ENCODE data around the gene MTM1. TPM values are rescaled to one million over a fixed set of nuclear protein-coding genes. Genes with fewer than 3 reads are reported as not detected.

MTM1 gene
- total and polyA plus RNA-seq, 2 donors (not counting 1 experiment from before 2014, with no cell fraction given): 8.7 to 29.8 TPM

DNA sequence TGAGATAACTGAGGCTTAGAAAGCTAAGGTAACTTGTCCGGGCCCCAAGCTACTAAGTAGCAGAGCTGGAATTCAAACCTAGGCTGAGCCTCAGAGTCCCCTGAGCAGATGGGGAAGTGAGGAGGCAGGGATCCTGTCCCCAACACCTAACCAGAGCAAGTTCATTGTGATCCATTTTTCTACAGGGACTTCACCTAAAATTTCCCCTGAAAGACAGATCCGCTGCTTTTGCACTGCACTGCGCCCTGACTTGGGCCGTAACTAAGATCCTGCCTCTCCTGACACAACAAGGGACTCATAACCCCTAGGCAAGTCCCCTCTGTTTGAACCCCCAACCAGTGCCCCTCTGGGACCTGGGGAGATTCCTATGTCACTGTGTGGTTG, 25.6 kb upstream of the MTM1 start:
- ChIA-PET POLR2A (no interaction called here), CTCF (no interaction called here)
- Histone ChIP-seq H3K4me1 (ENCODE audit: control insufficient read depth in 2 of 2, insufficient read depth in 2 of 2, low read length in 2 of 2) (peaks cover 26 to 42% of the 10 kb centered on the region in 2 donors), H3K36me3 (replicated peaks in 1 of 2; ENCODE audit: control extremely low read depth in 1 of 2, control insufficient read depth in 1 of 2, extremely low read depth in 1 of 2, insufficient read depth in 2 of 2, low read length in 1 of 2) (no peaks in the 10 kb centered on the region), H4K20me1 (ENCODE audit: control insufficient read depth, insufficient read depth, low read length, poor library complexity, severe bottlenecking) (no peaks in the 10 kb centered on the region), H3K9me3 (ENCODE audit: control extremely low read depth in 1 of 3, control insufficient read depth in 2 of 3, insufficient read depth in 1 of 3, low read length in 2 of 3) (peaks cover 0 to under 1% (median 0%) of the 10 kb centered on the region in 3 donors), H3K4me3 (ENCODE audit: control extremely low read depth in 1 of 5, extremely low read depth in 1 of 5, insufficient read depth in 1 of 5, low read depth in 2 of 5, low read length in 4 of 5) (no peak overlapping the region), H3K4me2 (replicated peaks; ENCODE audit: low read depth, low read length, poor library complexity, severe bottlenecking) (peak overlapping the region; percentile 47), H3K79me2 (ENCODE audit: control insufficient read depth, insufficient read depth, low read length) (no peaks in the 10 kb centered on the region), H3K9ac (ENCODE audit: low read length) (no peak overlapping the region), H3K27me3 (replicated peaks in 1 of 4; ENCODE audit: control extremely low read depth in 1 of 4, control insufficient read depth in 3 of 4, insufficient read depth in 4 of 4, low read length in 3 of 4) (no peaks in the 10 kb centered on the region), H2AFZ (ENCODE audit: insufficient read depth, low read depth, low read length, poor library complexity, severe bottlenecking) (no peak overlapping the region), H3K27ac (ENCODE audit: low read length in 2 of 2) (no peak overlapping the region)
- Mint-ChIP-seq H3K27me3 (no peaks in the 10 kb centered on the region), H3K9me3 (ENCODE audit: insufficient read depth) (no peaks in the 10 kb centered on the region), H3K27ac (peak overlapping the region; percentile 15), H3K4me3 (peak overlapping the region; percentile 29), H3K4me1 (peaks cover 33% of the 10 kb centered on the region)
- DNase-seq (peak; percentile 15), ATAC-seq (ENCODE audit: low read depth) (no peak)
- intact Hi-C loops (cut with micrococcal nuclease): no loop called here
- WGBS (ENCODE audit: insufficient coverage): 60% methylated on average over 3 of the region's 4 CpGs
- TF ChIP-seq EZH2 (IDR thresholded peaks at IDR 0.05; ENCODE audit: borderline replicate concordance, insufficient read depth, low read depth, low read length, poor library complexity, severe bottlenecking): no peak
- TF ChIP-seq, protein P1, sequence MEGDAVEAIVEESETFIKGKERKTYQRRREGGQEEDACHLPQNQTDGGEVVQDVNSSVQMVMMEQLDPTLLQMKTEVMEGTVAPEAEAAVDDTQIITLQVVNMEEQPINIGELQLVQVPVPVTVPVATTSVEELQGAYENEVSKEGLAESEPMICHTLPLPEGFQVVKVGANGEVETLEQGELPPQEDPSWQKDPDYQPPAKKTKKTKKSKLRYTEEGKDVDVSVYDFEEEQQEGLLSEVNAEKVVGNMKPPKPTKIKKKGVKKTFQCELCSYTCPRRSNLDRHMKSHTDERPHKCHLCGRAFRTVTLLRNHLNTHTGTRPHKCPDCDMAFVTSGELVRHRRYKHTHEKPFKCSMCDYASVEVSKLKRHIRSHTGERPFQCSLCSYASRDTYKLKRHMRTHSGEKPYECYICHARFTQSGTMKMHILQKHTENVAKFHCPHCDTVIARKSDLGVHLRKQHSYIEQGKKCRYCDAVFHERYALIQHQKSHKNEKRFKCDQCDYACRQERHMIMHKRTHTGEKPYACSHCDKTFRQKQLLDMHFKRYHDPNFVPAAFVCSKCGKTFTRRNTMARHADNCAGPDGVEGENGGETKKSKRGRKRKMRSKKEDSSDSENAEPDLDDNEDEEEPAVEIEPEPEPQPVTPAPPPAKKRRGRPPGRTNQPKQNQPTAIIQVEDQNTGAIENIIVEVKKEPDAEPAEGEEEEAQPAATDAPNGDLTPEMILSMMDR (IDR thresholded peaks at IDR 0.05): no peak

DNA sequence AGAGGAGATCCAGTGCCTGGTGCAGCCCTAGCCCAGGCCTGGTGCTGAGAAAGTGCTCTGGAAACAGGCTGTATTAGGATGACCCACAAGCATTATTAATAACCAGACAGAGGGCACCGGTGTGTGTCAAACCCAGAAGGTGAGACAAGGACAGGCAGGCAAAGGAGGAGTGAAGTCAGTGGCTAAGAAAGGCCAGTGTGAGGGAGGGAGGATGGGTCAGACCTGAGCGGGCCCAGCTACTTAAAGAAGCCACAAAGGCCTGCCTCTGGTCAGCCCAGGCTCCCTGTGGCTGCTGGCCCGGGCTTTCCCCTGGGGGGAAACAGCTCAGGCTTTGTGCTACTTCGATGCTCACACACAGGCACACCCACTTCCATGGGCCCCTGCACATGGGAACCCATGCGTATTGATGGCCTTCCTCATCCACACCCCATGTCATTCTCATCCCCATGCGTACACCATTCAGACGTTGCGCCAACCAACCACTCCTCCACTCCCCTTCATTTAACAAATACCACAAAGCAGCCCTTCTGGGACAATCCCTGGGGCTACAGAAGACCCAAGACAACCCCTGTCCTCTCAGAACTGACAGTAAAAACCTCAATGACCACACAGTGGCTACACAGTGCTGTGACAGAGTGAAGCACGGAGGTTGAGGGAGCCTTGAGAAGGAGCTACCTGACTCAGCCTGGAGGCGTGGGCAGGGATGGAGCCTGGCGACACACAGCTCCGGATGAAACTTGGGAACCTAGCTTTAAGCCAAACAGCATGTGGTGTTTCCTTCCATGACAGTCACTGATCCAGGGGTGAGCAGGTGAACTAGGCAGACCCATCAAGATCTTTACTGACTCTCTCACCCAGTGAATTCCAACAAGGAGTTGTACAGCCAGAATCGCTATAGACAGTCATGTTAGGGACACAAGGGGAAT, 24.9 kb upstream of the MTM1 start:
- Mint-ChIP-seq H3K4me1 (peaks cover 36% of the 10 kb centered on the region), H3K9me3 (ENCODE audit: insufficient read depth) (no peaks in the 10 kb centered on the region), H3K27ac (peak overlapping the region; percentile 26), H3K27me3 (no peaks in the 10 kb centered on the region), H3K4me3 (peak overlapping the region; percentile 38)
- peak; percentile 42 for DNase-seq
- ATAC-seq (ENCODE audit: low read depth): peak; percentile 54
- H3K79me2 ChIP-seq (ENCODE audit: control insufficient read depth, insufficient read depth, low read length): no peaks in the 10 kb centered on the region
- no peaks in the 10 kb centered on the region for H3K36me3 ChIP-seq (replicated peaks in 1 of 2; ENCODE audit: control extremely low read depth in 1 of 2, control insufficient read depth in 1 of 2, extremely low read depth in 1 of 2, insufficient read depth in 2 of 2, low read length in 1 of 2)
- H3K9ac ChIP-seq (ENCODE audit: low read length): no peak overlapping the region
- WGBS (ENCODE audit: insufficient coverage): 19% methylated on average over 6 of the region's 13 CpGs
- H4K20me1 ChIP-seq (ENCODE audit: control insufficient read depth, insufficient read depth, low read length, poor library complexity, severe bottlenecking): no peaks in the 10 kb centered on the region
- H3K4me3 ChIP-seq (ENCODE audit: control extremely low read depth in 1 of 5, extremely low read depth in 1 of 5, insufficient read depth in 1 of 5, low read depth in 2 of 5, low read length in 4 of 5): no peak overlapping the region
- no peak overlapping the region for H3K27ac ChIP-seq (ENCODE audit: low read length in 2 of 2)
- ChIA-PET CTCF (interaction anchor here (0.6 to 1.9 kb wide), 4 partner anchors 27 to 57 kb away, joined by 3 to 8 read pairs (median 4); no protein-coding TSS in a partner anchor), POLR2A (no interaction called here)
- H2AFZ ChIP-seq (ENCODE audit: insufficient read depth, low read depth, low read length, poor library complexity, severe bottlenecking): no peak overlapping the region
- H3K4me1 ChIP-seq (ENCODE audit: control insufficient read depth in 2 of 2, insufficient read depth in 2 of 2, low read length in 2 of 2): peaks cover 26 to 49% of the 10 kb centered on the region in 2 donors
- TF ChIP-seq EZH2 (IDR thresholded peaks at IDR 0.05; ENCODE audit: borderline replicate concordance, insufficient read depth, low read depth, low read length, poor library complexity, severe bottlenecking): no peak
- TF ChIP-seq, protein P1 (IDR thresholded peaks at IDR 0.05): no peak
- no peaks in the 10 kb centered on the region for H3K9me3 ChIP-seq (ENCODE audit: control extremely low read depth in 1 of 3, control insufficient read depth in 2 of 3, insufficient read depth in 1 of 3, low read length in 2 of 3)
- intact Hi-C loops (cut with micrococcal nuclease): no loop called here
- H3K4me2 ChIP-seq (replicated peaks; ENCODE audit: low read depth, low read length, poor library complexity, severe bottlenecking): peak overlapping the region; percentile 47
- H3K27me3 ChIP-seq (replicated peaks in 1 of 4; ENCODE audit: control extremely low read depth in 1 of 4, control insufficient read depth in 3 of 4, insufficient read depth in 4 of 4, low read length in 3 of 4): no peaks in the 10 kb centered on the region

All from B cell (primary cell).